Activated naive CD8-positive, alpha-beta T cell treated with anti-CD3 and anti-CD28 coated beads for 36 hours (primary cell): ENCODE data around the gene GSG1L. TPM values are rescaled to one million over a fixed set of nuclear protein-coding genes. Genes with fewer than 3 reads are reported as not detected.

ENCODE experiments used
- DNase-seq: peaks from one replicate; pipeline ENCODE4 v3.0.0; 2021
- H3K27ac Mint-ChIP-seq: one replicate; pipeline ENCODE4 v1.8.0; 2022; ENCODE audit warnings: mild to moderate bottlenecking, moderate library complexity, mixed read lengths
- H3K27me3 Mint-ChIP-seq: one replicate; pipeline ENCODE4 v1.8.0; 2022; ENCODE audit warnings: mild to moderate bottlenecking, mixed read lengths
- H3K36me3 Mint-ChIP-seq: one replicate; pipeline ENCODE4 v1.8.0; 2021; ENCODE audit warnings: mild to moderate bottlenecking, mixed read lengths
- H3K4me1 Mint-ChIP-seq: one replicate; pipeline ENCODE4 v1.8.0; 2021; ENCODE audit warnings: mixed read lengths
- H3K4me3 Mint-ChIP-seq: one replicate; pipeline ENCODE4 v1.8.0; 2022; ENCODE audit warnings: mild to moderate bottlenecking, moderate library complexity, mixed read lengths
- H3K9me3 Mint-ChIP-seq: one replicate; pipeline ENCODE4 v1.8.0; 2022; ENCODE audit warnings: mixed read lengths
- total RNA-seq, 2 experiments: library from RNA; stranded (reverse); gene quantifications; one replicate each; pipeline ENCODE4 v1.2.3, GENCODE V29; 2021

GSG1L gene
- total RNA-seq, 2 experiments from 2014 or later: not detected

GRCh38 chr16:27976990-27977389 is 86.5 kb downstream of the GSG1L start:
- Mint-ChIP-seq H3K27ac (no peak overlapping the region), H3K27me3 (peaks cover 13% of the 10 kb centered on the region), H3K4me1 (no peaks in the 10 kb centered on the region), H3K4me3 (no peak overlapping the region), H3K9me3 (no peaks in the 10 kb centered on the region), H3K36me3 (no peaks in the 10 kb centered on the region)
- no peak for DNase-seq

DNA sequence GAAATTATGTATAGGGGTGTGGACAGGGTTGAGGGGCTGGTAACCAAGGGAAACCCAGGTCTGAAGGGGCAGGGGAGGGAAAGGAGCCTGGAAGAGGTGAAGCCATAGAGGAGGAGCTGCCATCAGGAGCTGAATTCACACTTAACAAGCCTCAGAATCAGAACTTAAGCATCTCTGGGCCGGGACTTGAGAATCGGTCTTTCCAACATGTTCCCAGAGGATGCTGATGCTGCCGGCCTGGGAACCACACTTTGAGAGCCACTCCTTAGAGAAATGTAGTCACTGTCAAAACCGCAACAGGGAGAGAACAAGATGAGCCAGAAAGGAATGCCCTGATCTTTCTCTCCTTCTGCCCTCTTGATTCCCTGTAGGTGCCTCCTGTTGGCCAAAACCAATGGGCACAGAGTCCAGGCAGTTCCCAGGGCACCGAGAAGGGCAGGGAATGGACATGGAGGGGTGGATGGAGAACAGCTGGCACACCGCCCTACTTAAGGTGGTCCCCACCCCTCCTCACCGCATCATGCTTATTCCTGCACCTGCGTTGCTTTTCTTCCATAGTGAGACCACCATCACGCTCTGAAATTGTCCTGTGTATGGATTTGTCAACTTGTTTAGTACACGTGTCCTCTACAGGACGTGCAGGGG is 88.5 kb downstream of the GSG1L start:
- Mint-ChIP-seq H3K27ac (no peak overlapping the region), H3K9me3 (no peaks in the 10 kb centered on the region), H3K36me3 (no peaks in the 10 kb centered on the region), H3K4me1 (no peaks in the 10 kb centered on the region), H3K27me3 (peaks cover 21% of the 10 kb centered on the region), H3K4me3 (no peak overlapping the region)
- DNase-seq: no peak

- no peak overlapping the region for H3K27ac Mint-ChIP-seq
- no peak for DNase-seq
- H3K4me3 Mint-ChIP-seq: no peak overlapping the region
- H3K27me3 Mint-ChIP-seq: peaks cover 26% of the 10 kb centered on the region
- no peaks in the 10 kb centered on the region for H3K9me3 Mint-ChIP-seq
- H3K36me3 Mint-ChIP-seq: no peaks in the 10 kb centered on the region
- no peaks in the 10 kb centered on the region for H3K4me1 Mint-ChIP-seq
These were observed 89.8 kb downstream of the GSG1L start for GRCh38 chr16:27973678-27974077.

- H3K4me1 Mint-ChIP-seq: no peaks in the 10 kb centered on the region
- peaks cover 26% of the 10 kb centered on the region for H3K27me3 Mint-ChIP-seq
- H3K36me3 Mint-ChIP-seq: no peaks in the 10 kb centered on the region
- H3K27ac Mint-ChIP-seq: no peak overlapping the region
- no peaks in the 10 kb centered on the region for H3K9me3 Mint-ChIP-seq
- no peak overlapping the region for H3K4me3 Mint-ChIP-seq
- DNase-seq: peak; percentile 41
These were observed 91.0 kb downstream of the GSG1L start for GRCh38 chr16:27972500-27972899.

DNA sequence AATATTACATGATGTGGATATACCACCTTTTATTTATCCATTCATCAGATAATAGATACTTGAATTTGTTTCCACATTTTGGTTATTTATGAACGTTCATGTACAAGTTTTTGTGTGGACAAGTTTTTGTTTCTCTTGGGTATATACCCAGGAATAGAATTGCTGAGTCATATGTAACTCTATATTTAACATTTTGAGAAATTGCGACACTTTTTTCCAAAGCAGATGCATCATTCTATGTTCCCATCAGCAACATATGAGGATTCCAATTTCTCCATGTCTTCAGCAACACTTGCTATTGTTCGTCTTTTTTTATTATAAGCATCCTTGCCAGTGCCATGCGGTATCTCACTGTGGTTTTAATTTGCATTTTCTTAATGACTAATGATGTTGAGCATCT is 93.9 kb downstream of the GSG1L start:
- no peaks in the 10 kb centered on the region for H3K36me3 Mint-ChIP-seq
- H3K4me3 Mint-ChIP-seq: no peak overlapping the region
- no peaks in the 10 kb centered on the region for H3K9me3 Mint-ChIP-seq
- DNase-seq: no peak
- no peaks in the 10 kb centered on the region for H3K4me1 Mint-ChIP-seq
- H3K27ac Mint-ChIP-seq: no peak overlapping the region
- H3K27me3 Mint-ChIP-seq: peaks cover 19% of the 10 kb centered on the region

DNA sequence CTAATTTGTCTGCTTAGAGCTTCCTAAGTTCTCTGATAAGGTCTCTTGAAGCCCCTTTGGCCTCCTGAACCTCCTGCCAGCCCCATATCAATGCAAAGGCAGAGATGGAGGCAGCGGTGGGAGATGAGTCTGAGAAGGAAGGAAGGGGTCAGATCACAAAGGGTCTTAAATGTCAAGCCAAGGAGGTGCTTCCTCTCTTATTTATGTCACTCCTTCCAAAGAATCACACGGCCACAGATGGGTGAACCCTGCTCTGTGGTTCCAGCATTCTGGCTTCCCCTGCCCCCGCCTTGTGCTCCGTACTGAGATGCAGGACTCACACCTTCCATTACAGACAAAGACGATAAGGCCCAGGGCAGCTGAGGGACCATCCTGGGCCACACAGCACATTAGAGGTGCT is 96.3 kb downstream of the GSG1L start:
- Mint-ChIP-seq H3K9me3 (no peaks in the 10 kb centered on the region), H3K27ac (no peak overlapping the region), H3K4me1 (no peaks in the 10 kb centered on the region), H3K4me3 (no peak overlapping the region), H3K36me3 (no peaks in the 10 kb centered on the region), H3K27me3 (peaks cover 15% of the 10 kb centered on the region)
- DNase-seq: no peak

- no peaks in the 10 kb centered on the region for H3K9me3 Mint-ChIP-seq
- H3K4me3 Mint-ChIP-seq: no peak overlapping the region
- peaks cover 10% of the 10 kb centered on the region for H3K27me3 Mint-ChIP-seq
- H3K27ac Mint-ChIP-seq: no peak overlapping the region
- H3K36me3 Mint-ChIP-seq: no peaks in the 10 kb centered on the region
- DNase-seq: no peak
- H3K4me1 Mint-ChIP-seq: no peaks in the 10 kb centered on the region
These were observed 96.8 kb downstream of the GSG1L start for GRCh38 chr16:27966756-27967155.

DNA sequence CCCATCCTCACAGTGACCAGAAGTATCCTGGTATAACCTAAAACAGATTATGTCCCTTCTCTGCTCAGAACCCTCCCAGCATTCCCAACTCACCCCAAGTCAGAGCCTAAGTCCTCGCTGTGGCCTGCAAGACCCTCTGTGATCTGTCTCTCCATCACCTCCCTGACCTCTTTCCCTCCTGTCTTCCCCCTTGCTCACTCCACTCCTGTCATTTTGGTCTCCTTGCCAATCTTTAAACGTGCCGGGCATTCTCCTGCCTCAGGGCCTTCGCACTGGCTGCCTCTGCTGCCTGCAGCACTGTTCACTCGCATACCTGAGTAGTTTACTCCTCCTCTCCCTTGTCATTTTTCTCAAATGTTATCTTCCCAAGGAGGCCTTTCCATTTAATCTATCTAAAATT is 97.7 kb downstream of the GSG1L start:
- Mint-ChIP-seq H3K27ac (no peak overlapping the region), H3K36me3 (no peaks in the 10 kb centered on the region), H3K4me3 (no peak overlapping the region), H3K4me1 (no peaks in the 10 kb centered on the region), H3K27me3 (peaks cover 8% of the 10 kb centered on the region), H3K9me3 (no peaks in the 10 kb centered on the region)
- DNase-seq: no peak

DNA sequence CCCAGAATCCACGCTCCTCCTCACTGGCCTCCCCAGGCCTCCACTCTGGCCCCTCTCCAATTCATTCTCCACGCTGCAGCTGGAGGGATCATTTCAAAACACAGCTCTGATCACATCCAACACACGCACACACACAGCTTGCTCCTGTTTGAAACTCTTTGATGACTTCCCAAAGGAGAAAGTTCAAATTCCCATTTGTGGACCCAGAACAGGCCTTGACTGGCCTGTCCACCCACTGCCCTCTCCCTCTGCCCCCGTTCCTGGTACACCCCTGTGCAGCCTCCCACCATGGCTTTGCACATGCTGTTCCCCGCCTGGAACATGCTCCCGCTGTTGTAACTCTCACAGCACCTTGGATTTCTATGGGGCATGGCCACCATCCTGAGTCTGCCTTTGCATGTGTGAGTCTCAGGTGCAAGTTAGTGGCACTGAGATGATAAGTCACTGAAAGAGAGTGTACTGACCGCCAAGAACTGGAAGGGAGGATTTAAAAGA is 100.0 kb downstream of the GSG1L start:
- Mint-ChIP-seq H3K4me1 (no peaks in the 10 kb centered on the region), H3K27ac (no peak overlapping the region), H3K27me3 (peaks cover 6% of the 10 kb centered on the region), H3K36me3 (no peaks in the 10 kb centered on the region), H3K4me3 (no peak overlapping the region), H3K9me3 (no peaks in the 10 kb centered on the region)
- DNase-seq: no peak

- Mint-ChIP-seq H3K4me3 (no peak overlapping the region), H3K4me1 (no peaks in the 10 kb centered on the region), H3K36me3 (no peaks in the 10 kb centered on the region), H3K9me3 (peaks cover 3% of the 10 kb centered on the region), H3K27ac (no peak overlapping the region), H3K27me3 (peaks cover 6% of the 10 kb centered on the region)
- DNase-seq: no peak
These were observed 101.3 kb downstream of the GSG1L start for GRCh38 chr16:27962197-27962596.

GRCh38 chr16:27961296-27961620 is 102.3 kb downstream of the GSG1L start:
- H3K4me3 Mint-ChIP-seq: no peak overlapping the region
- H3K36me3 Mint-ChIP-seq: no peaks in the 10 kb centered on the region
- H3K27me3 Mint-ChIP-seq: peaks cover 6% of the 10 kb centered on the region
- no peaks in the 10 kb centered on the region for H3K4me1 Mint-ChIP-seq
- DNase-seq: no peak
- no peak overlapping the region for H3K27ac Mint-ChIP-seq
- H3K9me3 Mint-ChIP-seq: peaks cover 3% of the 10 kb centered on the region

DNA sequence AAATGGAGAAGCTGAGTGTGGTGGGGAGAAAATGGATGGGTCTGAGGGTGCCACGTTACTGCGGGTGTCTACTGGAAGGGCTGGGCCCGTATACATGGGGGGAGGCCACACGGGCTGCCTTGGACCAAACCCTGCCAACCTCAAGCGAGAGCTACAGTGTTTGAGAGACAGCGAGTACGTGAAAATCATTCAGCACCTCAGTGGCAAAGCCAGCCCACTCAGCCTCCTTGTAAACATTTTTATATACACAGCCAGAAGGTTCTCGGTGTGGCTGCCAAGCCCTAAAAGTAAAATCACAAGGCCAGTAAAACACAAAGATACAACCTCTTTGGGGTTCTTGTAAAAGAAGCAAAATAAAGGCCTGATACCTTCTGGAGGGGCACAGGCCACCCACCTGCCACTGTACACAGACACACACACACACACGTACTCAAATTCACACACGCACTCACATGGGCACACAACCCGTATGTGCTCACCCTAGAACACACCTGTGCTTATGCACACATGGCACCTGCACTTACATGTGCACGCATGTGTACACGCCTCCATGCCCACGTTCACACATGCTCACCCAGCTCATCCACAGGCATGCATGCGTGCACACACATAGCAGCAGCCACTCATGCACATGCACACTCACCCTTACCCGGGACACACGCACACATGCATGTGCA is 102.8 kb downstream of the GSG1L start:
- Mint-ChIP-seq H3K4me3 (no peak overlapping the region), H3K4me1 (no peaks in the 10 kb centered on the region), H3K27me3 (peaks cover 6% of the 10 kb centered on the region), H3K9me3 (peaks cover 3% of the 10 kb centered on the region), H3K36me3 (no peaks in the 10 kb centered on the region), H3K27ac (no peak overlapping the region)
- no peak for DNase-seq

DNA sequence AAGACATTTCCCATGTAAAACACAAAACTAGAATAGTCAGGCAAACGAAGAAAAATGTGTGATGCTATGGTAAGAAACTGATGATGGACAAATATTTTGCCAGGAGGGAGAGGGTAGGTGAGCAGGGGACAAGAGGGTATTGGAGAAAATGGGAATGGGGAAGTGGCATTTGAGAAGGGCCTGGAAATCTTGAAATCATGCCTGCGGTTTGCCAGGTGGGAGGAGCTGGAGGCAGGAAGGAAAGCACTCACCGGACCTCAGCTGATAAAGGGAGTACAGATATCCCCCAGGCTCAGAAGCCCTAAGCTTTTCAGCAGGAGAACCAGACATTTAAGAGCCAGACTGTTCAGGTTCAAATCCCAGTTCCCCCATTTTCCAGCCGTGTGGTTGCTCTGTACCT is 103.6 kb downstream of the GSG1L start:
- no peak overlapping the region for H3K4me3 Mint-ChIP-seq
- peaks cover 10% of the 10 kb centered on the region for H3K27me3 Mint-ChIP-seq
- no peak overlapping the region for H3K27ac Mint-ChIP-seq
- DNase-seq: no peak
- H3K4me1 Mint-ChIP-seq: no peaks in the 10 kb centered on the region
- no peaks in the 10 kb centered on the region for H3K36me3 Mint-ChIP-seq
- H3K9me3 Mint-ChIP-seq: peaks cover 10% of the 10 kb centered on the region

DNA sequence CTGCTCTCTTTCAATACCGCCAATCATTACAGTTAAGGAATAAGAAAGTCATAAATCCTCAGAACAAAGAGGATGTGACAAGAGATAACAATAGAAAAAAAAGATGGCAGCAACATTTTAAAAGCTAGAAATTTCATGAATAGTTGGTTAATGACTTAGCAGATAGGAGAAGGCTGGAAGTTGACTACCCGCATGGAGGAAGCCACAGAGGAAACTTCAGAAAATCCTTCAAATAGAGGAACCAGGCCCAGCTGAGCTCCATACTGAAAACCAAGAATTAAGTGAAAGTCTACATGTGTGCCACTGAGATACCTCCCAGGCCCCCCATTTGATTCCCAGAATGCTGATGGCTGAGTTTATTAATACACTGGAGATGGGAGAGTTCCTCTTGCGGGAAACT is 109.3 kb downstream of the GSG1L start:
- H3K4me3 Mint-ChIP-seq: no peak overlapping the region
- no peaks in the 10 kb centered on the region for H3K36me3 Mint-ChIP-seq
- no peak for DNase-seq
- no peaks in the 10 kb centered on the region for H3K4me1 Mint-ChIP-seq
- H3K9me3 Mint-ChIP-seq: peaks cover 13% of the 10 kb centered on the region
- H3K27ac Mint-ChIP-seq: no peak overlapping the region
- H3K27me3 Mint-ChIP-seq: peaks cover 31% of the 10 kb centered on the region

- H3K36me3 Mint-ChIP-seq: no peaks in the 10 kb centered on the region
- no peaks in the 10 kb centered on the region for H3K4me1 Mint-ChIP-seq
- H3K9me3 Mint-ChIP-seq: peaks cover 12% of the 10 kb centered on the region
- H3K27ac Mint-ChIP-seq: no peak overlapping the region
- no peak overlapping the region for H3K4me3 Mint-ChIP-seq
- peaks cover 31% of the 10 kb centered on the region for H3K27me3 Mint-ChIP-seq
- no peak for DNase-seq
These were observed 110.7 kb downstream of the GSG1L start for GRCh38 chr16:27952811-27953210.

GRCh38 chr16:27951489-27952120 is 111.9 kb downstream of the GSG1L start:
- no peak for DNase-seq
- H3K27ac Mint-ChIP-seq: no peak overlapping the region
- H3K4me1 Mint-ChIP-seq: no peaks in the 10 kb centered on the region
- peaks cover 31% of the 10 kb centered on the region for H3K27me3 Mint-ChIP-seq
- no peaks in the 10 kb centered on the region for H3K36me3 Mint-ChIP-seq
- no peak overlapping the region for H3K4me3 Mint-ChIP-seq
- H3K9me3 Mint-ChIP-seq: peaks cover 10% of the 10 kb centered on the region
